Measurements from ENCODE around the gene CHRNA4. TPM values are rescaled to one million over a fixed set of nuclear protein-coding genes. Genes with fewer than 3 reads are reported as not detected.

Gene CHRNA4
- total and polyA plus RNA-seq, 9 donors = 0.06 to 2.9 (median 0.43) TPM; not detected in 2

- Histone ChIP-seq H3K36me3 (no peaks in the 10 kb centered on the region), H3K27ac (no peak overlapping the region), H3K4me1 (ENCODE audit: insufficient read depth) (no peaks in the 10 kb centered on the region), H3K9me3 (no peaks in the 10 kb centered on the region), H3K4me3 (no peak overlapping the region), H3K27me3 (no peaks in the 10 kb centered on the region)
- DNase-seq = no peak
- intact Hi-C loops (cut with DNase I) = no loop called here
- TF ChIP-seq EP300 (IDR thresholded peaks at IDR 0.05) (no peak), POLR2A (IDR thresholded peaks at IDR 0.05) (no peak)
- TF ChIP-seq, protein P1, sequence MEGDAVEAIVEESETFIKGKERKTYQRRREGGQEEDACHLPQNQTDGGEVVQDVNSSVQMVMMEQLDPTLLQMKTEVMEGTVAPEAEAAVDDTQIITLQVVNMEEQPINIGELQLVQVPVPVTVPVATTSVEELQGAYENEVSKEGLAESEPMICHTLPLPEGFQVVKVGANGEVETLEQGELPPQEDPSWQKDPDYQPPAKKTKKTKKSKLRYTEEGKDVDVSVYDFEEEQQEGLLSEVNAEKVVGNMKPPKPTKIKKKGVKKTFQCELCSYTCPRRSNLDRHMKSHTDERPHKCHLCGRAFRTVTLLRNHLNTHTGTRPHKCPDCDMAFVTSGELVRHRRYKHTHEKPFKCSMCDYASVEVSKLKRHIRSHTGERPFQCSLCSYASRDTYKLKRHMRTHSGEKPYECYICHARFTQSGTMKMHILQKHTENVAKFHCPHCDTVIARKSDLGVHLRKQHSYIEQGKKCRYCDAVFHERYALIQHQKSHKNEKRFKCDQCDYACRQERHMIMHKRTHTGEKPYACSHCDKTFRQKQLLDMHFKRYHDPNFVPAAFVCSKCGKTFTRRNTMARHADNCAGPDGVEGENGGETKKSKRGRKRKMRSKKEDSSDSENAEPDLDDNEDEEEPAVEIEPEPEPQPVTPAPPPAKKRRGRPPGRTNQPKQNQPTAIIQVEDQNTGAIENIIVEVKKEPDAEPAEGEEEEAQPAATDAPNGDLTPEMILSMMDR (IDR thresholded peaks at IDR 0.05) = no peak
- WGBS, 3 donors = 70 to 73% (median 70%) methylated on average over 15 to 19 of the region's 19 CpGs
Observed at GRCh38 chr20:63333241-63333836, 27.8 kb downstream of the CHRNA4 start.

DNA sequence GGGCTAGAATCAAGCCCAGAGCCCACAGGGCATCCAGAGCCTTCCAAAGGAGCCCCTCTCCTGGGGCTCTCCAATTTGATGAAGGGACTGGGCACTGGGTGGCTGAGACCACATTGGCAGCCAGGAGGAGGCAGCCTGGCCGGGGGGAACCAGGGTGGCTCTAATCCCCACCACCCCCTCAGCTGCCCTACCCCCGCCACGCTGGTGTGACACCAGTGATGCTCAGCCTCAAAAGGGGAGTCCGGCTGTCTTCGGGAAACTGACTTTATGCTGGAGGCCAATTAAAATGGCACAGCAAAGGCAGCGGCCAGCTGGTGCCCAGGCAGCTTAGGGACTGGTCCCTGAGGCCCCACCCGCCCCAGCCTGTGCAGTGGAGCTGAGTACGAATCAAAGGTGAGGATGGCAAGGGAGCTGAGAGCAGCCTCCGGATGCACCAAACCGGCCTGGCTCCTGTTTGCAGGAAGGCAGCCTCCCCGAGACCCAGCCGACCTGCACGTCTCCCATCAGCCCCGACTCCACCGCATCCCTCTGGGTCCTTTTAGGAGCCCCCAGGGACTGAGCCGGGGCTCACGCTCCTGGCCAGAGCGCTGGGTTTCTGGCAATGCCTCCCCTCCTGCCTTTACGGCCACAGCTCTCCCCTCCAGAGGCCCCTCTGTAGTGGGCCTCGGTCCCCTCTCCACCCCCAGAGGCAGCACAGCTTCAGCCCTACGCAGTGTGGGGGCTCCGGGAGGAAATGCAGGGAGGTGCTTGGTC lies 28.5 kb downstream of the CHRNA4 start:
- Histone ChIP-seq H3K36me3 (no peaks in the 10 kb centered on the region), H3K27ac (no peak overlapping the region), H3K27me3 (no peaks in the 10 kb centered on the region), H3K9me3 (no peaks in the 10 kb centered on the region), H3K4me3 (no peak overlapping the region), H3K4me1 (ENCODE audit: insufficient read depth) (no peaks in the 10 kb centered on the region)
- no peak for DNase-seq
- 71 to 73% (median 72%) methylated on average over 22 of the region's 22 CpGs for WGBS, 3 donors
- intact Hi-C loops (cut with DNase I) = no loop called here
- TF ChIP-seq, protein P1 (IDR thresholded peaks at IDR 0.05) = no peak
- TF ChIP-seq EP300 (IDR thresholded peaks at IDR 0.05) = no peak
- no peak for TF ChIP-seq POLR2A (IDR thresholded peaks at IDR 0.05)

DNA sequence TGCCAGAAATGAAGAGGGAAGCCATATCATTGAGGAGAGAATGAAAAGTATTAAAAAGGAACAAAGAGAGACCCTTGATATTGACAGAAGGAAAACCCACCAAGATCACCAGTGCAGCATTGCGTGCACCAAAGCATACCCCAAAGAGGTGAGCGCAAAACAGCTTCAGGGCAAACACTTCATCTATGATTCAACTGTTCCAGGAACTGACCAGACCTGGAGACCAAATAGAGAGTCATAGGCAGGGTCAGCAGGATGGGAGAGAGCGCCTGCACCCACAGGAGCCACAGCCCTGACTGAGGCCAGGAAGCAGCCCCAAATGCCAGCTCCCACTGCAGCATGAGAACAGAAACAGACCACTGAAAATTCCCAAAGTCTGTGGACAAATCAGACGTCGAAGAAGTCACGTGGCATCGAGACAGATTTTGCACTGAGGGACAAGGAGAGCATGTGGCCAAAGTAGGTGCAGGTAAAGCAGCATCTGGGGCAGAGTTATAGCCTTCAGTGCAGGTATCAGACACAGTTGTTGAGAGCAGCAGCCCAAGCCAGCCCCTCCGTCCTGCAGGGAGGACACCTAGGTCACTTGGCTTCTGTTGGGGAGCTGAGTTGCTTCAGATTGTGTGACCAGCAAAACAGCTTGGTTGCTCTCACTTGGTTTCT lies 29.3 kb downstream of the CHRNA4 start:
- WGBS, 3 donors = 89 to 97% (median 92%) methylated on average over 8 of the region's 8 CpGs
- DNase-seq = no peak
- no peaks in the 10 kb centered on the region for H3K4me1 ChIP-seq (ENCODE audit: insufficient read depth)
- H3K4me3 ChIP-seq = no peak overlapping the region
- H3K27ac ChIP-seq = no peak overlapping the region
- H3K27me3 ChIP-seq = no peaks in the 10 kb centered on the region
- no peak for TF ChIP-seq EP300 (IDR thresholded peaks at IDR 0.05)
- TF ChIP-seq, protein P1 (IDR thresholded peaks at IDR 0.05) = no peak
- TF ChIP-seq POLR2A (IDR thresholded peaks at IDR 0.05) = no peak
- intact Hi-C loops (cut with DNase I) = no loop called here
- no peaks in the 10 kb centered on the region for H3K36me3 ChIP-seq
- H3K9me3 ChIP-seq = no peaks in the 10 kb centered on the region

GRCh38 chr20:63330940-63331339 lies 30.2 kb downstream of the CHRNA4 start:
- WGBS, 3 donors = 64 to 72% (median 68%) methylated on average over 13 of the region's 13 CpGs
- Histone ChIP-seq H3K4me1 (ENCODE audit: insufficient read depth) (no peaks in the 10 kb centered on the region), H3K27me3 (no peaks in the 10 kb centered on the region), H3K4me3 (no peak overlapping the region), H3K36me3 (no peaks in the 10 kb centered on the region), H3K9me3 (no peaks in the 10 kb centered on the region), H3K27ac (no peak overlapping the region)
- intact Hi-C loops (cut with DNase I) = no loop called here
- no peak for DNase-seq
- no peak for TF ChIP-seq POLR2A (IDR thresholded peaks at IDR 0.05)
